ENCODE data around the gene PALM. TPM values are rescaled to one million over a fixed set of nuclear protein-coding genes. Genes with fewer than 3 reads are reported as not detected.

PALM gene
- total RNA-seq, 1 experiment from 2014 or later: not detected

DNA sequence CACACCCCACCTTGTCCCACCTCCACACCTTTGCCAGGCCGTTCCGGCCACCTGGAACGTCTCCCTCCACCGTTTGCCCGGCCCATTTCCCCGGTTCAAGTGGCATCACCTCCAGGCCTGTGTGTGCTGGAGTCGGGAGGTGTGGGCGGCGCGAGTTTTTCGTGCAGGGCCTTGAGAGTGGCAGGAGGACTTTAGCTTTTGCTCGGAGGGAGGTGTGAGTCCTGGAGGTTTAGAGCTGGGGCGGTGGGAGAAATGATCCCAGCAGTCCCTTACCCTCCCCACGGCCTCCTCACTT lies 4.3 kb upstream of the PALM start:
- Histone ChIP-seq H3K4me1 (replicated peaks) (no peaks in the 10 kb centered on the region), H3K9me3 (replicated peaks) (no peaks in the 10 kb centered on the region), H3K27ac (no peak overlapping the region), H3K4me3 (no peak overlapping the region), H3K36me3 (no peaks in the 10 kb centered on the region), H3K27me3 (replicated peaks) (peaks cover 10% of the 10 kb centered on the region)
- DNase-seq (ENCODE audit: low read depth in 1 of 2, low spot score in 2 of 2): no peak

GRCh38 chr19:709196-709964 lies 645 bp downstream of the PALM start:
- Histone ChIP-seq H3K27me3 (replicated peaks) (peaks cover 36% of the 10 kb centered on the region), H3K9me3 (replicated peaks) (no peaks in the 10 kb centered on the region), H3K4me3 (no peak overlapping the region), H3K36me3 (no peaks in the 10 kb centered on the region), H3K4me1 (replicated peaks) (no peaks in the 10 kb centered on the region), H3K27ac (no peak overlapping the region)
- DNase-seq (ENCODE audit: low read depth in 1 of 2, low spot score in 2 of 2): no peak

- peaks cover 36% of the 10 kb centered on the region for H3K27me3 ChIP-seq (replicated peaks)
- DNase-seq (ENCODE audit: low read depth in 1 of 2, low spot score in 2 of 2): no peak
- no peak overlapping the region for H3K4me3 ChIP-seq
- no peaks in the 10 kb centered on the region for H3K4me1 ChIP-seq (replicated peaks)
- no peak overlapping the region for H3K27ac ChIP-seq
- H3K9me3 ChIP-seq (replicated peaks): no peaks in the 10 kb centered on the region
- H3K36me3 ChIP-seq: no peaks in the 10 kb centered on the region
Measured at GRCh38 chr19:709965-710571, 1.3 kb downstream of the PALM start.

DNA sequence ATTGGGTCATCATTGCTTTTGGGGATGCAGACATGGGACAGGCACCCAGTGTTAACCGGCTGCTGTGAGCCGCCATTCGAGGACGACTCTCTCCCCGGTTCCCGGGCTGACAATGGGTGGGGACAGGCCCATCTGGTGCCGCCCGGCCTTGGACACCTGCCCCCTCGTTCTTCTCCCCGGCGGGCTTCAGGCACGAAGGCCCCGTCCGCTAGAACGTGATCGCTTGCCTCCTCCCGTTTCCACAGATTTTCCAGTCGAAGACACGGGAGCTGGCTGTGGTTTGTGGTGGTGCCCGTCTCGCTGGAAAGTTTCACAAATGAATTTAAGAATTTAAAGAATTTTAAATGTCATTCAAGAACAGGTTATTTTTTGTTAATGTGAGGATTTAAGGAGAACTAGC lies 2.0 kb downstream of the PALM start:
- no peaks in the 10 kb centered on the region for H3K36me3 ChIP-seq
- no peak overlapping the region for H3K4me3 ChIP-seq
- H3K4me1 ChIP-seq (replicated peaks): no peaks in the 10 kb centered on the region
- H3K27ac ChIP-seq: no peak overlapping the region
- DNase-seq (ENCODE audit: low read depth in 1 of 2, low spot score in 2 of 2): no peak
- 0 out of 2 replicates have a peak, but pooled peaks cover 1% of the 10 kb centered on the region for H3K9me3 ChIP-seq (replicated peaks)
- peaks cover 36% of the 10 kb centered on the region for H3K27me3 ChIP-seq (replicated peaks)

DNA sequence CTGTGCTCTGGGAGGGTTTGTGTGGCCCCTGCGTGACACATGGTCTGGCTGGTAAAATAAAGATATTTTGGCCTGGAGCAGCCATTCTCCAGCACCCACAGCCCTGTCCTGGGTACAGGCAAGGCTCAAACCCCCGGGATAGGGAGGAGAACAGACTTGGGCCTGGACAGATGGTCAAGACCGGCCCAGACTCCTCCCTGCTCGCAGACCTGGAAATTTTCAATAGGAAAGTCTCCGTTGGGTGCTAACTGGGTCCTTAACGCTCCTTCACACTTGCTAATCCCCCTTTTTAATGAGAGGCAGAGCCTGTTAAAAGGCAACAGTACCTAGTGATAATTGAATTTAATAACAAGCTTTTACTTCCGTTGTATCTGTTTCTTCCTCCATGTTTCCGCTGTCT lies 2.5 kb downstream of the PALM start:
- H3K27me3 ChIP-seq (replicated peaks): peaks cover 36% of the 10 kb centered on the region
- no peaks in the 10 kb centered on the region for H3K36me3 ChIP-seq
- DNase-seq (ENCODE audit: low read depth in 1 of 2, low spot score in 2 of 2): no peak
- no peaks in the 10 kb centered on the region for H3K4me1 ChIP-seq (replicated peaks)
- no peak overlapping the region for H3K4me3 ChIP-seq
- H3K9me3 ChIP-seq (replicated peaks): 0 out of 2 replicates have a peak, but pooled peaks cover 3% of the 10 kb centered on the region
- H3K27ac ChIP-seq: no peak overlapping the region

DNA sequence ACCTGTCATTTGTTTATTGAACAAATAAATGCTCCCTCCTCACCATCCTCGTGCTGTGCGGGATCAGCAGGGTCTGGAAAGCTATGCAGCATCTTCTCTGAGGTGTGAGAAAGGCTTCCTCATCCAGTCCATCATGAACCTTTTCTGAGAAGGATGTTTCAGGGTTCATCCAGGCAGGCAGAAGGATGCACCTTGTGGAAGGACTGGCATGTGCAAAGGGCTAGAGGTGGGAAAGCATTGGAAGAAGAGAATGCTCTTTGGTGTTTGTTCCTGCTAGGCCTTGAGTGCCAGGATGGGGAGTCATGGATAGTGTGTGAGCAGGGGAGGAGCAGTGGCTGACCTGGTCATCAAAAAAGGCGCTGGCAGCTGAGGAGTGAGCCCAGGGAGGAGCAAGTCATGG lies 6.6 kb downstream of the PALM start:
- H3K27ac ChIP-seq: no peak overlapping the region
- H3K4me1 ChIP-seq (replicated peaks): no peaks in the 10 kb centered on the region
- peaks cover 34% of the 10 kb centered on the region for H3K27me3 ChIP-seq (replicated peaks)
- H3K4me3 ChIP-seq: no peak overlapping the region
- DNase-seq (ENCODE audit: low read depth in 1 of 2, low spot score in 2 of 2): no peak
- no peaks in the 10 kb centered on the region for H3K36me3 ChIP-seq
- H3K9me3 ChIP-seq (replicated peaks): 0 out of 2 replicates have a peak, but pooled peaks cover 3% of the 10 kb centered on the region

GRCh38 chr19:718251-718951 lies 9.7 kb downstream of the PALM start:
- Histone ChIP-seq H3K27ac (no peak overlapping the region), H3K27me3 (replicated peaks) (peaks cover 22% of the 10 kb centered on the region)

DNA sequence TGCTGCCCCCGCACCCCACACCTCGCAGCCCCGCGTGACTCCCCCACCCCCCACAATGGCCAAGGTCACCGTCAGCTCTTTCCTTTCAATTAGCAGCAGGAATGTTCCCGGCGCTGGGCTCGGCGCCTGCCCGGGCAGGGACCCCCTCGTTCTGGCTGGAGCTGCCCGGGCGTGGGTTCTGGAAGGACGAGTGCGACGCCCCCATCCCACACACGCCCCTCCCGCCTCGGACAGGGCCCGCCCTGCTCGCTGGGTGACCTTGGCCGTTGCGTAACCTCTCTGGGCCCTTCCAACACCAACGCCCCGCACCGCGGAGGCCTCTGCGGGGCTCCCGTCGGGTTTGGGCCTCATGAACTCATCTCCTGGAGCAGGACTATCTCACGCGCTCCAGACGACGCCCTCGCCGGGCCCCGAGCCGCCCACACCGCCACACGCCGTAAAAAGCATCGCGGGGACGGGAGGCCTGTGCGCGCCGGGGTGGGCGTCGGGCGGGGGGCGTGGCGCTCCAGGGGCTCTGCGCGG lies 10.3 kb downstream of the PALM start:
- Histone ChIP-seq H3K4me3 (no peak overlapping the region), H3K27ac (no peak overlapping the region), H3K27me3 (replicated peaks) (peaks cover 22% of the 10 kb centered on the region), H3K4me1 (replicated peaks) (no peaks in the 10 kb centered on the region), H3K36me3 (no peaks in the 10 kb centered on the region), H3K9me3 (replicated peaks) (0 out of 2 replicates have a peak, but pooled peaks cover 3% of the 10 kb centered on the region)
- no peak for DNase-seq (ENCODE audit: low read depth in 1 of 2, low spot score in 2 of 2)

More at GRCh38 chr19:718251-718951, 9.7 kb downstream of the PALM start:
- no peaks in the 10 kb centered on the region for H3K4me1 ChIP-seq (replicated peaks)
- no peak for DNase-seq (ENCODE audit: low read depth in 1 of 2, low spot score in 2 of 2)
- no peaks in the 10 kb centered on the region for H3K36me3 ChIP-seq
- H3K4me3 ChIP-seq: no peak overlapping the region
- 0 out of 2 replicates have a peak, but pooled peaks cover 3% of the 10 kb centered on the region for H3K9me3 ChIP-seq (replicated peaks)

GRCh38 chr19:719636-720344 lies 11.1 kb downstream of the PALM start:
- DNase-seq (ENCODE audit: low read depth in 1 of 2, low spot score in 2 of 2): no peak
- H3K27ac ChIP-seq: no peak overlapping the region

DNA sequence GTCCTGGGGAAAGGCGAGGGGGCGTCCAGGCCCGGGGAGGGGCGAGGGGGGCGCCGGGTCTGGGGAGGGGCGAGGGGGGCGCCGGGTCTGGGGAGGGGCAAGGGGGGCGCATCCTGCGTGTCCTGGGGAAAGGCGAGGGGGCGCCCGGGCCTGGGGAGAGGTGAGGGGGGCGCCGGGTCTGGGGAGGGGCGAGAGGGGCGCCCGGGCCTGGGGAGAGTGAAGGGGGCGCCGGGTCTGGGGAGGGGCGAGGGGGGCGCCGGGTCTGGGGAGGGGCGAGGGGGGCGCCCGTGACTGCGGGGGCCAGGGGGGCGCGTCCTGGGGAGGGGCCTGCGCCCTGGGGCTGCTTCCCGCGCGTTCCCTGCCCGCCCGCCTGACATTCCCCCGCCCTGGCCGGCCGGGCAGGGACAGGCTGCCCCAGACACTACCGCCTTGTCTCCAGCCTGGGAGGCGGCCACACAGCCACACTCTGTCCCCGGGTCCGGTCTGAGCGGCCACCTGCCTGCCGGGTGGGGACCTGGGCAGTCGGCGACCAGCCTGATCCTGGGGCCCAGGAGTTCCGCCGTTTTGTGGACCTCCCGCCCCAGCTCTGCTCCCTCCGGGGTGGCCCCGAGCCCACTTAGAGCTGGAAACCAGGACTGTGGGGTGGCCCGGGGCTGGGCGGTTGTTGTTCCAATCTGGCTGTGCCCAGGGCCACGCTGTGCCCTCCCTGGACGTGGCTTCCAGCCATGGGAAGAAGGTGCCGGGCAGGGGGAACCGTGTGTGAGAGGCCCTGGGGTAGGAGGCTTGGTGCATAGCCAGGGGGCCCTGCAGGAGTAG lies 11.8 kb downstream of the PALM start:
- Histone ChIP-seq H3K9me3 (replicated peaks) (0 out of 2 replicates have a peak, but pooled peaks cover 3% of the 10 kb centered on the region), H3K36me3 (no peaks in the 10 kb centered on the region), H3K4me1 (replicated peaks) (no peaks in the 10 kb centered on the region), H3K4me3 (no peak overlapping the region), H3K27me3 (replicated peaks) (peaks cover 24% of the 10 kb centered on the region), H3K27ac (no peak overlapping the region)
- DNase-seq (ENCODE audit: low read depth in 1 of 2, low spot score in 2 of 2): no peak

More at GRCh38 chr19:719636-720344, 11.1 kb downstream of the PALM start:
- Histone ChIP-seq H3K4me1 (replicated peaks) (no peaks in the 10 kb centered on the region), H3K27me3 (replicated peaks) (peaks cover 23% of the 10 kb centered on the region), H3K36me3 (no peaks in the 10 kb centered on the region), H3K9me3 (replicated peaks) (0 out of 2 replicates have a peak, but pooled peaks cover 3% of the 10 kb centered on the region), H3K4me3 (no peak overlapping the region)

GRCh38 chr19:722553-723101 lies 13.9 kb downstream of the PALM start:
- Histone ChIP-seq H3K4me3 (no peak overlapping the region), H3K4me1 (replicated peaks) (no peaks in the 10 kb centered on the region), H3K27me3 (replicated peaks) (peaks cover 20% of the 10 kb centered on the region), H3K9me3 (replicated peaks) (no peaks in the 10 kb centered on the region), H3K36me3 (no peaks in the 10 kb centered on the region), H3K27ac (no peak overlapping the region)
- no peak for DNase-seq (ENCODE audit: low read depth in 1 of 2, low spot score in 2 of 2)

DNA sequence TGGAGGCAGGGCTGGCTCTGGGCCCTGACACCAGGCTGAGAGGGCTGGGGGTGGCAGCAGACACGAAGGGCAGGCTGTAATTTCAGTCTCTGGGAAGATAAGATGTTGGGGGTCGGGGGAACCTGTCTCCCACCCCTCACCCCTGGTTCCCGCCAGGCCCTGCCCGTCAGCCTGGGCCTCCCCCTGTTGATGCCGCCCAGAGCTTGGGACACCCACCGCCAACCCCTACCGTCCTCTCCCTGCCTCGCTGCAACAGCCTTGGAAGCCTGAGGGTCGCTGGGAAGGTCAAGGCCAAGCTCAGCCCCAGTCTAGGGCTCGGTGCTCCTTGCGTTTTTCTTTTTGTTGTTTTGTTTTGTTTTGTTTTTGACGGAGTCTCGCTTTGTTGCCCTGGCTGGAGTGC lies 14.5 kb downstream of the PALM start:
- Histone ChIP-seq H3K36me3 (no peaks in the 10 kb centered on the region), H3K27ac (no peak overlapping the region), H3K4me1 (replicated peaks) (no peaks in the 10 kb centered on the region), H3K4me3 (no peak overlapping the region), H3K27me3 (replicated peaks) (peaks cover 17% of the 10 kb centered on the region), H3K9me3 (replicated peaks) (no peaks in the 10 kb centered on the region)
- no peak for DNase-seq (ENCODE audit: low read depth in 1 of 2, low spot score in 2 of 2)
